Thoracic aorta (tissue), 2 donors: Measurements from ENCODE around the gene CAMSAP2. TPM values are rescaled to one million over a fixed set of nuclear protein-coding genes. Genes with fewer than 3 reads are reported as not detected.

ENCODE experiments used
- ATAC-seq: fragments of 150-250 bp; one replicate; pipeline ENCODE4 v1.8.0; 2017; ENCODE audit warnings: low read depth; ENCODE audit not compliant: insufficient number of reproducible peaks, low FRiP score
- DNase-seq: peaks from one replicate; pipeline ENCODE4 v3.0.0-alpha.2; 2020; ENCODE audit warnings: low spot score
- H3K27ac ChIP-seq, 2 donors: fragments of 200-600 bp; sonication (generic); 1 replicate in 1 of 2; 2 replicates in 1 of 2; pipeline ENCODE4 v1.5.1; 2016; ENCODE audit warnings: mild to moderate bottlenecking in 2 of 2, moderate library complexity in 2 of 2
- H3K27me3 ChIP-seq: fragments of 200-600 bp; sonication (generic); replicated peaks from 2 replicates; pipeline ENCODE4 v1.6.0; 2016; ENCODE audit warnings: mild to moderate bottlenecking; ENCODE audit not compliant: insufficient read depth
- H3K36me3 ChIP-seq: fragments of 200-600 bp; sonication (generic); one replicate; pipeline ENCODE4 v1.5.1; 2016
- H3K4me1 ChIP-seq, 2 donors: fragments of 200-600 bp; sonication (generic); 1 replicate in 1 of 2; 2 replicates in 1 of 2; pipeline versions ENCODE4 v1.5.1 to v1.6.0; 2016; ENCODE audit warnings: low read depth in 2 of 2, mild to moderate bottlenecking in 1 of 2; ENCODE audit not compliant: control insufficient read depth in 1 of 2
- H3K4me3 ChIP-seq: fragments of 200-600 bp; sonication (generic); 2 replicates; pipeline ENCODE4 v1.5.1; 2016; ENCODE audit warnings: mild to moderate bottlenecking
- H3K9me3 ChIP-seq: fragments of 200-600 bp; sonication (generic); 2 replicates; pipeline ENCODE4 v1.5.1; 2016
- total RNA-seq, 2 donors: library from RNA; depleted of rRNA; stranded (reverse); fragments of >200 nt; gene quantifications; one replicate each; pipeline versions ENCODE4 v1.1.0 to v1.2.3, GENCODE V29; 2016
- TF ChIP-seq, protein P1 (sequence below): fragments of 200-600 bp; sonication (generic); IDR thresholded peaks from one replicate; pipeline ENCODE4 v1.5.1; 2019; ENCODE audit warnings: antibody characterized with exemption

The CAMSAP2 gene
- total RNA-seq, 2 donors from 2014 or later = 46.4 to 60.7 TPM

DNA sequence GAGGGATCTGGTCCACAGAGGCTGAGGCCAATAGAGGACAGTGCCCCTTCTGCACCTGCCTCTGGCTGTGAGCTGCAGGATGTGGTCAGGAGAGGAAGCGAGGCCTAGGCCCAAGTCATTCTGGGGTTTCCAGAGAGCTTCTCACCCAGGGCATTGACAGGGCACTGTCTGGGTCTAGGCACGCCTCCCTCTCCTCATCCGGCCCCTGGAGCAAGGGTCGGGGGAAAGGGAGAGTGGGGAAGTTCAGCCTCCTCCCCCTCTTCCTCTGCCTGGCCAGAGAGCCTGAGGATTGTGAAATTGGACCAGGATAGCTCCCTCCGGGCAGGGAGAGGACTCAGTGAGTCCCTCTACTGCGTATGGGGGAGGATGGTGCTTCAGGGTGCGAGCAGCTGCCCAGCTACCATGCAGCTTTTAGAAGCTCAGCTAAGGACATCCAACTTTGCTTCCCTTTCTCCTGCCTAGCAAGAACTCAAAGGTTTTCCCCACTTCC lies 149.7 kb downstream of the CAMSAP2 start:
- Histone ChIP-seq H3K4me3 (no peak overlapping the region), H3K9me3 (no peaks in the 10 kb centered on the region), H3K27ac (no peak overlapping the region), H3K36me3 (no peaks in the 10 kb centered on the region), H3K27me3 (no peaks in the 10 kb centered on the region), H3K4me1 (peaks cover 3 to 16% of the 10 kb centered on the region in 2 donors)
- no peak for ATAC-seq
- TF ChIP-seq, protein P1, sequence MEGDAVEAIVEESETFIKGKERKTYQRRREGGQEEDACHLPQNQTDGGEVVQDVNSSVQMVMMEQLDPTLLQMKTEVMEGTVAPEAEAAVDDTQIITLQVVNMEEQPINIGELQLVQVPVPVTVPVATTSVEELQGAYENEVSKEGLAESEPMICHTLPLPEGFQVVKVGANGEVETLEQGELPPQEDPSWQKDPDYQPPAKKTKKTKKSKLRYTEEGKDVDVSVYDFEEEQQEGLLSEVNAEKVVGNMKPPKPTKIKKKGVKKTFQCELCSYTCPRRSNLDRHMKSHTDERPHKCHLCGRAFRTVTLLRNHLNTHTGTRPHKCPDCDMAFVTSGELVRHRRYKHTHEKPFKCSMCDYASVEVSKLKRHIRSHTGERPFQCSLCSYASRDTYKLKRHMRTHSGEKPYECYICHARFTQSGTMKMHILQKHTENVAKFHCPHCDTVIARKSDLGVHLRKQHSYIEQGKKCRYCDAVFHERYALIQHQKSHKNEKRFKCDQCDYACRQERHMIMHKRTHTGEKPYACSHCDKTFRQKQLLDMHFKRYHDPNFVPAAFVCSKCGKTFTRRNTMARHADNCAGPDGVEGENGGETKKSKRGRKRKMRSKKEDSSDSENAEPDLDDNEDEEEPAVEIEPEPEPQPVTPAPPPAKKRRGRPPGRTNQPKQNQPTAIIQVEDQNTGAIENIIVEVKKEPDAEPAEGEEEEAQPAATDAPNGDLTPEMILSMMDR = no peak
- DNase-seq = no peak

DNA sequence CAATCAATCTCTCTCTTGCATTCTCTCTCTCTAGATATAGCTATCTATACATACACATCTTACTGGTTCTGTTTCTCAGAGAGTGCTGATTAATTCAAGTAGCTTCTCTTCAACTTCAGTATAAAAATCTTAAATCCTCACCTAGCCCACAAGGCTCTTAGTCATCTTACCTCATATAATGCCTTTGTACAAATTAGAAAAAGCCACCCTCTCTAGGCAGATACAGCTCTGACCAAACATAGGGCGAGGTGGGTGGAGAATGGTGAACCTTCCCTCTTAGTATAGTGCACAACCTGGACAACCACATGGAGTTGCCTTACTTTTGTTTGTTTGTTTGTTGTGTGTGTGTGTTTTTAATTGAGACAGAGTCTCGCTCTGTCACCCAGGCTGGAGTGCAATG lies 150.9 kb downstream of the CAMSAP2 start:
- ATAC-seq = no peak
- DNase-seq = no peak
- no peak overlapping the region for H3K4me3 ChIP-seq
- H3K27ac ChIP-seq = no peak overlapping the region
- H3K27me3 ChIP-seq = no peaks in the 10 kb centered on the region
- TF ChIP-seq, protein P1 = no peak
- H3K4me1 ChIP-seq = peaks cover 3 to 16% of the 10 kb centered on the region in 2 donors
- H3K36me3 ChIP-seq = no peaks in the 10 kb centered on the region
- no peaks in the 10 kb centered on the region for H3K9me3 ChIP-seq

DNA sequence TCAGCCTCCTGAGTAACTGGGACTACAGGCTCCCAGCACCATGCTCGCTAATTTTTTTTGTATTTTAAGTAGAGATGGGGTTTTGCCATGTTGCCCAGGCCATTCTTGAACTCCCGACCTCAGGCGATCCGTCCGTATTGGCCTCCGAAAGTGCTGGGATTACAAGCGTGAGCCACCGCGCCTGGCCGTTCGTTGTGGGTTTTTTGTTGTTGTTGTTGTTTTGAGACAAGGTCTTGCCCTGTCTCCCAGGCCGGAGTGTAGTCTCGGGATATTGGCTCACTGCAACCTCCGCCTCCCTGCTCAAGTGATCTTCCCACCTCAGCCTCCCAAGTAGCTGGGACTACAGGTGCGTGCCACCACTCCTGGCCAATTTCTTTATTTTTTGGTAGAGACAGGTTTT lies 151.3 kb downstream of the CAMSAP2 start:
- no peaks in the 10 kb centered on the region for H3K9me3 ChIP-seq
- no peaks in the 10 kb centered on the region for H3K36me3 ChIP-seq
- TF ChIP-seq, protein P1 = no peak
- no peak overlapping the region for H3K27ac ChIP-seq
- H3K27me3 ChIP-seq = no peaks in the 10 kb centered on the region
- DNase-seq (no peak), ATAC-seq (no peak)
- H3K4me3 ChIP-seq = no peak overlapping the region
- H3K4me1 ChIP-seq = peaks cover 3 to 16% of the 10 kb centered on the region in 2 donors

DNA sequence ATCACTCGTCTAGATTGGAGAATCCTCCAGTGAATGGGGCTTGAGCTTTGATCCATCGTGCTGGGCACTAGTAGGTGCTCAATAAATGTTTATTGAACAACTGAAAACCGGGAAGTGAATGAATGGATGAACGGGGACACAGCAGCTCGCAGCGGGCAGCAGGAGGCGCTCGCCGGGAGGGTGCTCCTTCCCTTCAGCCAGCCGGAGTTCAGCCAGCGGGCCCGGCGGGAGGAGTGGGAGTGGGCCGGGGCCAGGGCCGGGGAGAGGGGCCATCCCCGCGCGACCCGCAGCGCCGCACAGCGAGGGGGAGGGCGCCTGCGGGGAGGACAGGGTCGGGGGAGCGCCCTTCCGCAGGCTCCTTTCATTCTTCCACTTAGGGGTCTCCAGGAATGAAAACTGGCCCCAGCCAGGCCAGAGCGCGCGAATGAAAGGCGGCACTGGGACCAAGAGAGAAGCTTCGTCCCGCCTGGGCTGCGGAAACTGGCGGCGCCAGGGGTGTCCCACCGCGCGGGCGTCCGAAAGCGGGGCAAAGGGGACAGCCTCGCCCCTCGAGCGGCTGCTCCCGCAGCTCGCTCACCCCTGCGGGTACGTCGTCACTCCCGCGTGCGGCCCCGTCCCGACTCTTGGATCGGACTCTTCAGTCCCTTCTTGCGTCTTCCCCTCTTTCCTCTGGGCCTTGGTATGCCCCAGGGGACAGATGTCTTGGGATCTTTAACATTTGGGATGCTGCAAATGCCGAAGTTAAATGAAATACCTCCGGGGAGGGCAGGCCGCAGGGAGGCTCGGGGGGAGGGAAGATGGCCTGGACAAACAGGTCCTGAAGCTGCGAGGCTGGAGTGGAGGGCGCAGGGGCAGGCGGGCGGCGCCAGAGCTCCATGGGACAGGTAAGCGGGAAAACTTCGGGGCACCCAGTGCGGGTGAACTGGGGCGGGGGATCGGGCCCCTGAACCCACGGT lies 152.4 kb downstream of the CAMSAP2 start:
- DNase-seq (no peak), ATAC-seq (peak; percentile 8)
- TF ChIP-seq, protein P1 = peak; percentile 37
- Histone ChIP-seq H3K4me3 (peak overlapping the region; percentile 76), H3K27me3 (no peaks in the 10 kb centered on the region), H3K9me3 (no peaks in the 10 kb centered on the region), H3K27ac (no peak overlapping the region), H3K36me3 (no peaks in the 10 kb centered on the region), H3K4me1 (peaks cover 3 to 16% of the 10 kb centered on the region in 2 donors)

DNA sequence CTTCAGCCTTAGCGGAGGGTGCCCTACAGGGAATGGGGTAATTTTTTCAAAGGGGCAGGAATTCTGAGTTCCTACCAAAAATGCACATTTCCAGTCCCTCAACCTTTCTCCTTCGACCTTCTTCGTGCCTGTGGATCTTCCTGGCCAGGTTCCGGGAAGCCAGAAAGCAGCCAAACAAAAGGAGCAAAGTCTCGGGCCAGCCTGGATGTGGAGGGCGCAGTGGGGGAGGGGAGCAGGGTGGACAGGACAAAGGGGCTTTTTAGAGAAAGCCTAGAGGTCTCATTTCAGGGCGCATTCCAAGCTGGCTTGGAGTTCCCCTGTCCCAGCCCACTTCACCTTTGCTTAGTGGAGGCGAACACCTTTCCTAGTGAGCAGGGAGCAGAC lies 153.1 kb downstream of the CAMSAP2 start:
- H3K9me3 ChIP-seq = no peaks in the 10 kb centered on the region
- peaks cover 3 to 16% of the 10 kb centered on the region in 2 donors for H3K4me1 ChIP-seq
- H3K4me3 ChIP-seq = peak overlapping the region; percentile 76
- TF ChIP-seq, protein P1 = no peak
- no peak for DNase-seq
- H3K27ac ChIP-seq = no peak overlapping the region
- no peaks in the 10 kb centered on the region for H3K36me3 ChIP-seq
- no peak for ATAC-seq
- no peaks in the 10 kb centered on the region for H3K27me3 ChIP-seq
